PFSK-1 (cell line): ENCODE results near the gene CA7.

Experiments
- POLR2AphosphoS5 ChIP-seq: IDR thresholded peaks from 2 replicates; pipeline ENCODE4 v1.6.1; 2012; ENCODE audit warnings: low read depth, mild to moderate bottlenecking, control low read depth, low read length, moderate library complexity
- TAF1 ChIP-seq: IDR thresholded peaks from 2 replicates; pipeline ENCODE4 v1.6.1; 2012; ENCODE audit warnings: low read length, control low read depth, borderline replicate concordance; ENCODE audit not compliant: insufficient read depth

DNA sequence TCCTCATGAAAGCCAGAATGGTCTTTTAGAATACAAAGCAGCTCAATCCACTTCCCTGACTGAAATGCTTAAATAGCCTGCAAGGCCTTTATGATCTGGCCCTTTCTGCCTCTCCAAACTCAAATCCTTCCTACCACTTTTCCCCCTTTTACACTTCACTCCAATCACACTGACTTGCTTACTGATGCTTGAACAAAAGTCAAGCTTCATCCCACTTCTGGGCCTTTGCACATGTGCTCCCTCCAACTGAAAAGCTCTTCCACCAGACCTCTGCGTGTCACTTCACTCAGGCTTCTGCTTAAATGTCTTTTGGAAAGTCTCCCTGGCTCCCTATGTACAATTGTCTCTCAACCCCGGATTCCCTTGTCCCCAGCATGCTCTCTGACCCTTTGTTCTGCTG, 29.5 kb upstream of the CA7 start:
- TF ChIP-seq POLR2AphosphoS5 (no peak), TAF1 (no peak)
